UCSD-AML1 (cell line): ENCODE measurements around the gene TNP2.
"Not testable (repeated sequence)": the region's sequence is repeated elsewhere in the genome, so short reads cannot be mapped to it uniquely, and the experiment has no call there.

Source experiments
- DNase-seq: peaks from one replicate; lab custom pipeline; 2025; ENCODE audit not compliant: unreplicated experiment; lab: John Stamatoyannopoulos, UW

The TNP2 gene

GRCh38 chr16:11301645-11302501, 32.7 kb upstream of the TNP2 start:
- no peak for DNase-seq

DNA sequence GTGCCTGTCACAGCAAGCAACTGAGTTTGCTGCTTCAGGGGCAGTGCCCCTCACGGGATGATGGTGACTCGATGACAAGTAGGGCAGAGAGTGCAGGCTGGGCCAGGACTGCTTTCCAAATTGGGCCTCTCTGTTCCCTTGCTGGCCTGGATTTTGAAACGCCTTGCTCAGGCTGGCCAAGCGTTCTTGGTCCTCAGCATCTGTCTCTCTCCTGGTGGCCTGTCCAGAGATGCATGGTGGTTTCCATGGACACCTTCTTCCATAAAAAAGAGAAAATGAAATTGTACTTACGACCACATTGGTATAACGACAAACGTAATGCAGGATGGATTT, 31.4 kb upstream of the TNP2 start:
- no peak for DNase-seq

DNA sequence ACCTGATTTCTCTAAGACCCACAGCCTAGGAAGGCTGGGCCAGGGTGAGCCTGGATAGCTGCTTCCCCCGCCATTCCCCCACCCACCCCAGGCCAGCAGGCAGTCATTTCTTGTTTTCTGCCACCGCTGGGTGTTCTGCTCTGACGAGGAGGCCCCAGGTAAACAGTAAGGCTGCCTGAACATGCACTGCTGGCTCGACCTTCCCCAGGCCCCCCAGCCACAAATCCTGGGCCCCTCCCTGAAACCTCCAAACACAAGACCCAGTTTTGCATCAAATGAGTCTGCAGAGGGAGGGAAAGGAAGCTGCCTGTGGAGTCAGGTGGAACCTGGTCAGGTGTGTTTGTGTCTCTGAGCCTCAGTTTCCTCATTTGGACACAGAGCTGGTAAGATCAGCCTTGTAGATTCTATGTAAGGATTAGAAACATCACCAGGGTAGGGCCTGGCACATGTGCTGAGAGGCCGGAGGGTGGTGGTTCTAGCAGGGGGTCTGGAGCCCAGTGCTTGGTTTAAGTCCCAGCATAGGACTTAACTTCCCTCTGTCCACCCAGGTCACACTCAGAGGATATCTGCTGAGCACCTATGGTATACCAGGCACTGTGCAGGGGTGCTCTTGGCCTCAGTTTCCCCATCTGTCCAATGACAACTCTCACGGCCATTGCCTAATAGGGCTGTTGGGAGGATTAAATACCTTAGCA, 30.9 kb upstream of the TNP2 start:
- no peak for DNase-seq

DNA sequence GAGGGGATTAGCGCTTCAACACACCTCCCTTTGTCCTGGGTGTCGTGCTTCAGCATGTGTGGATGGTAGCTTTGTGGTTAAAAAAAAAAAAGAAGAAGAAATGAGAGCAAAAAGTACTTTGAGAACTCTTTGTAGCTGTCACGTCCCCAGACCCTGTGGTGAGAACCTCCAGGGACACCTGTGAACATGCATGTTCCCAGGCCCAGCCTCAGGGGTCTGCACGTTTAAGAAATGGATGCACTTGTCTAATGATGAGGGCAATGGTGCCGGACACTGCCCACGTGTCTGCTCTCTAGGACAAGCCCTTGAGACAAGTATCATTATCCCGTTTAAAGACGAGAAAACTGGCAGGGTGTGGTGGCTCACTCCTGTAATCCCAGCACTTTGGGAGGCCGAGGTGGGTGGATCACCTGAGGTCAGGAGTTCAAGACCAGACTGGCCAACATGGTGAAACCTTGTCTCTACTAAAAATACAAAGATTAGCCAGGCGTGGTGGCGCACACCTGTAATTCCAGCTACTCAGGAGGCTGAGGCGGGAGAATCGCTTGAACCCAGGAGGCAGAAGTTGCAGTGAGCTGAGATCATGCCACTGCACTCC, 29.9 kb upstream of the TNP2 start:
- DNase-seq, result not testable (repeated sequence)

GRCh38 chr16:11298143-11298900, 29.2 kb upstream of the TNP2 start:
- no peak for DNase-seq

- peak; percentile 87 for DNase-seq
These were observed 28.5 kb upstream of the TNP2 start for GRCh38 chr16:11297492-11298142.

- no peak for DNase-seq
These were observed 27.8 kb upstream of the TNP2 start for GRCh38 chr16:11296706-11297491.

- no peak for DNase-seq
These were observed 27.2 kb upstream of the TNP2 start for GRCh38 chr16:11296351-11296705.

- DNase-seq, result no peak
These were observed 26.5 kb upstream of the TNP2 start for GRCh38 chr16:11295672-11296071.

GRCh38 chr16:11292076-11292748, 23.1 kb upstream of the TNP2 start:
- no peak for DNase-seq

DNA sequence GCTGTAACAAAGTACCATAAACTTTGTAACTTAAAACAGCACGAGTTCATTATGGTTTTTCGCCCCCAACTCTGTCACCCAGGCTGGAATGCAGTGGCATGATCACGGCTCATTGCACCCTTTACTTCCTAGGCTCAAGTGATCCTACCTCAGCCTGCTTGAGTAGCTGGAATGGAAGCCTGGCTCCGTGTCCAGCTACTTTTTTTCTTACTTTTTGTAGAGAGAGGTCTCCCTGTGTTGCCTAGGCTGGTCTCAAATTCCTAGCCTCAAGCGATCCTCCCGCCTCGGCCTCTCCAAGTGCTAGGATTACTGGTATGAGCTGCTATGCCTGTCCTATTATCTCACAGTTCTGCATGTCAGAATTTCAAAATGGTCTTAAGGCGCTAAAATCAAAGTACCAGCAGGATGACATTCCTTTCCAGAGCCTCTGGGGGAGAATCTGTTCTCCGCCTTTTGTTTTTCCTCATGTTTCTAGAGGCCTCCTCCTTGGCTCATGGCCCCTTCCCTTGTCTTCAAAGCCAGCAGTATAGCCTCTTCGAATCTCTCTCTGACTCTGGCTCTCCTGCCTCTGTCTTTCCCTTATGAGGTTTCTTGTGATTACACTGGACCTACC, 22.1 kb upstream of the TNP2 start:
- DNase-seq, result no peak

GRCh38 chr16:11290102-11290893, 21.2 kb upstream of the TNP2 start:
- no peak for DNase-seq

- DNase-seq, result not testable (repeated sequence)
These were observed 20.6 kb upstream of the TNP2 start for GRCh38 chr16:11289696-11290095.

DNA sequence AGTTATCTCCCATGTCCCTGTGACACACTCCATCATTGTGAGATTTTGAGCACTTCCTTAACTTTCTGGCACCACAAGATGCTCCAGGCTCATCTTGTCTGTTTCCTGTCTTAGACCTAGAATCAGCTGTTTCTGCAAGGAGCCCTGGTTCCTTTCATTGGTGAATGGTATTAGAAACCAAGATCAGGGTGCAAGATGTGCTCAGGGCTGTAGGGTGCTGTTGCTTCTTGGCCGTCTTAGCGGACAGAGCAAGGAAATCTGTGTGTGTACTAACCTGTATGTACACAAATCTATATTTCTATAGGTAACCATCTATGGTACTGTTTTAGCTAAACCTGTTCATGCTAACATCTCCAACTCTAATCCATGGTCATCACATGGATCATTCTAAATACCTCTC, 20.1 kb upstream of the TNP2 start:
- DNase-seq, result no peak

DNA sequence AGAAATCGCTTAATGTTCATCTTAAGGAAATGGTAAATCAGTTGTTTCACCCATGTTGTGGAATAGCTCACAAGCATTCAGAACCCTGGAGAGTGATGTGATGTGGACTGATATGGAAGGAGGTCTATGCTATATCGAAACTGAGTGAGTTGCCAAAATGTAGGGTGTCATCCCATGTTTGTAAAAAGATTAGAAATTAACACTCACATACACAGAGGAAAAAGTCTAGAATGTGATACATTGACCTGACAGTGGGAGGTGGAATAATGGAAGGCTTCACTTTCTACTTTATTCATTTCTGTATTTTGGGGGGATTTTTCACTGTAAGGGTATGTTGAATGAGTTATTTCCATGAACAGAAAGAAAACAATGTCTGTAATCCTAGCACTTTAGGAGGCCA, 16.7 kb upstream of the TNP2 start:
- DNase-seq, result no peak

DNA sequence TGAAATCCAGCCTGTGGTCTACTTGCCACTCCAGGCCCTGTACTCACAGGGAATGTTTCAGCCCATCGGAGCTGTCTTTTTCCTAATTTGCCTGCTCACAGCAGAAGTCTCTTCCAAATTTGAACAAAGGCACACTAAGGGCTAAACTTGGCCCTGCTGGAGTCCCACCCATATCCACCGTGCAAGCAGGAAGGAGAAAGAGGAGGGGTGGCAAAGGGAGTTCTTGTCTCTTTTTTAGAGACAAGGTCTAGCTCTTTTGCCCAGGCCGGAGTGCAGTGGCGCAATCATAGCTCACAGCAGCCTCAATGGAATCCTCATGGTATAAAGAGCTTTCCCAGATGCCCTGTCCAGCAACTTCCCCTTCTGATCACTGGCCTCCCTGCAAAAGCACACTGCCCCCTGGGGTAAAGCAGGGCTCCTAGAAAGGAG, 14.7 kb upstream of the TNP2 start:
- DNase-seq, result no peak

- no peak for DNase-seq
These were observed 11.7 kb upstream of the TNP2 start, which contains the start of gene PRM1 for GRCh38 chr16:11280616-11281522. Gene PRM1 (minus strand): TSS chr16:11281330. CDS start chr16:11281238, 92 bp downstream.
